NCI-H82 (cell line): Measurements from ENCODE around the gene NRP1.
"Not testable (repeated sequence)": the region's sequence is repeated elsewhere in the genome, so short reads cannot be mapped to it uniquely, and the experiment has no call there.

ENCODE experiments used
- DNase-seq: peaks from one replicate; lab custom pipeline; 2025; lab: John Stamatoyannopoulos, UW

The NRP1 gene

DNA sequence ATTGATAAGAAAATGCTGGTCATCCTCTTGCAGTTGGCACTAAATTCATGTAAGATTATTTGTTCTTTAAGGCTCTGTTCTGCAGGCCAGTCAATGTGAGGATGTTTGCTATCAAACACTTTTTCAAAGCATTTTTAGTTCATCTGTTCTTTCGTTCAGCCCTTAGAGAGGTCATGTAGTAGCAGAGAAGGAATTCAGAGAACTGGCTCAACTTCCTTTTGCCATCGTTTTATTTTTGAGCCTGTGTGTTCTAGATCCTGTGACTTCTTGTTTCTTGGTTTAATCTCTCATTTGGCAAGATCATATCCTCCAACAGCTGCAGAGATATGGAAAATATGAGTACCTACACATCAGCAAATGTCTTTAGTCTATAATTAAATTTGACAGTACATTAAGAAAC lies 184.3 kb downstream of the NRP1 start:
- no peak for DNase-seq

DNA sequence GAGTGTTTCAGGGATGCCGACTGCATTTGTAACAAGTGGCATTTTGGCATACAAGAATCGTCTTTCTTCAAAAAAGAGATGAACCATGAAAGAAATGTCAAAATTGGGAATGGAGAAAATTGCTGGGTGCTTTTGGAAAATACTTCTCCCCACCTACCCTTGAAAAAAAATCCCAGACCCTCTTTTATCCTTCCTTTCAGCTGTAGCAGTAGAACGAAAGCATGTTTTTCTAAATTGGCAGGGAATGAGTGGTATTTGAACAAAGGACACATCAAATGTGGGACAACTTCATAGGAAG lies 187.5 kb downstream of the NRP1 start:
- DNase-seq = no peak

DNA sequence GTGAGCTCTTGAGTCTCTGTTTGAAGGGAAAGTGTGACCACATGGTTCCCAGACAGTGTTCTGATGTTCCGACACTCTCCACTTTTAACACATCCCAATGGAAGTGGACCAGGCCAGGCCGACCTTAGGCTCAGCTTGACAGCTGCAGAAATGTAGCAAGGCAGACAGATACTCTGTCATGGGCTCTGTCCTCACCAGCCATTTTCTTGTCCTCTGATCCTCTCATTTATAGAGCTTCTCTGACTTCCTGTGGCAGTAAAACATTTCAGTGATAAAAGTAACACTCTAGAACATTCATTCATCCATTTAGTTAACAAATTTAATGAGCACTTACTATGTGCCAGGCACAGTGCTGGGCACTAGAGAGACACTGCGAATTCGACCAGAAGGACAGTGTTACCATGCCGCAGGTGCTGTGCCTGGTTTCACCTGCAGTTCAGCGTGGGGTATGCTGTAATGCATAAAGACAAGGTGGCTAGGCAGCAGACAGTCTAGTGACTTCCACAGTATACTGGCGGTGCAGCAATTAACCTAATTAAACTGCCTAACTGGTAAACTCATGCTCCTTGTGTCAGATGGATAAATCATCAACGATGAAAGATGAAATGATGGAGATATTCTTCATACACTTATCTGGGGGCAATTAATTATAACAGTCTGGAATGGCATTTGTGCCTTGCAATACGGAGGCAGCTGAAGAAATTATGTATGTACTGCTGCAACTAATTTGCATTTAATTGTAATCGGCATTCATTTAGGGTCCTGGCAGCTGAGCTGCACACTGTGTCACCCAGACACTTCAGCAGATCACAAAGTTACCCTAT lies 188.1 kb downstream of the NRP1 start:
- DNase-seq = no peak

DNA sequence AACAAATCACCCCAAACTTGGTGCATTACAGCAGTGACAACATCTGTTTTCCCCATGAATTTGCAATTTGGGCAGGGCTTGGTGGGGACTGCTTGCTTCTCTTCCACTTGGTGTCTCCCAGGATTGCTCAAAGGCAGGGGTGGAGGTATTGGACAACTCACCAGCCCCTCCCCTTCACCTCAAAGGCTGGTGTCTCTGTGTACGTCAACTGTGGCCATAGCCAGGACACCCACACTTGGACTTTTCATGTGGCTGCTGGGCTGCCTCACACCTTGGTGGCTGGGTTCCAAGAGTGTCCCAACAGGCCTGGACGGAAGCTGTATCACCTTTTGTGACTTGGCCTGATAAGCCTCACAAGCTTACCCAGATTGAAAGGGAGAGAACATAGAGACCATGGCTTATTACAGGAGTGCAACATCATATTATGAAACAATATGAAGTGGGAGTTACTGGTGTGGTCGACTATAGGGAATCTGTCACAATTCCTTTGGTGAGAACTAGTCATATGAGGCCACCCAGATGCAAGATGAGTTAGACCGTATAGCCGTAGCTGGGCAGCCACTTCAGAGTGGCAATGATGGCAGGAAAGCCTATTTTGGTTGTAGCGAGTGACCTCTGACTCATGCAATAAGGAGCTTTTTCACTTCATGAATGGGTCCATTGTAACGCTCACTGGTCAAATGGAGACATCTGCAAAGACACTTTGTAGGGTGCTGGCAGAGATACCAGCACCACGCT lies 188.8 kb downstream of the NRP1 start:
- no peak for DNase-seq

DNA sequence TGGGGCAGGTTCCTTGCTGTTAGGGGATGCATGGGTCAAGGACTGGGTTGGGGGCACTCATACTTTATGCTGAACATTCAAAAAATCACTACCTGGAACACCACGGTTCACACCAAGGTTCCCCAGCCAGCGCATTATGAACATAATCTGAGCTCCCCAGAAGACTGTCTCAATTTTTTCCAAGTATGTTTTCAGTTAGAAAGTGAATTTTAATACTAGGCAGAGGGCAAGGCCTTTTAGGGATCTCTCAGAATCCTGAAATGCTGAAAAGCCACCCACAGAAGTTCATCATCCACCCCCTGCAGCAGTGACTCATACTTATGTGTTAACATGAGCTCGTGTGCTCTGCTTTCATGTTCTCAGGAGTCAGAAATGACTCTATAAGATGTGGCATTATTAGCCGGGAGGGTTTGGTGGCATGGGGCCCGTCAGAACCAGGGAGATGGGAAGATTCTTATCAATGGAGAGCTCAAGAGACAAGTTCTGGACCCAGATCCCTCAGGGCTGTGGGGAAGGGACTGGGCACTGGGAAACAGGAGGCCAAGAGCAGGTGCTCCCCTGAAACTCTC lies 191.2 kb downstream of the NRP1 start:
- no peak for DNase-seq

DNA sequence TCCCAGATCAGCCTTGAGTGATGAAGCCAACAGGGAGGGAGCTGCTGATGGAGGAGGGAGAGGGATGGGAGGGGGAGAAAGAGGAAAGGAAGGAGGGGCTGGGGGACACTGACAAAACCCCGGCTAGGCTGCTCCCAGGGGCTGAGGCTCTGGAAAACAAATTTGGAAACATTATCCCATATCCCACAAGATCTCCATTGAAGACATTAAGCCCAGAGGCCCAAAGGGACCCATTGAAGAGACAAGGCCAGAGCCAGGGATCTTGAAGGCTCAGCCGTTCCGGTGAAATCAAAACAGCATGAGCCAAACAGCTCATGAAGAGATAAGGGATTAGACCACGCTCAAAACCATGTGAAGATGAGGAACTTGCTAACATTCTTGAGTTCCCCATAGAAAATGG lies 192.2 kb downstream of the NRP1 start:
- DNase-seq = no peak

DNA sequence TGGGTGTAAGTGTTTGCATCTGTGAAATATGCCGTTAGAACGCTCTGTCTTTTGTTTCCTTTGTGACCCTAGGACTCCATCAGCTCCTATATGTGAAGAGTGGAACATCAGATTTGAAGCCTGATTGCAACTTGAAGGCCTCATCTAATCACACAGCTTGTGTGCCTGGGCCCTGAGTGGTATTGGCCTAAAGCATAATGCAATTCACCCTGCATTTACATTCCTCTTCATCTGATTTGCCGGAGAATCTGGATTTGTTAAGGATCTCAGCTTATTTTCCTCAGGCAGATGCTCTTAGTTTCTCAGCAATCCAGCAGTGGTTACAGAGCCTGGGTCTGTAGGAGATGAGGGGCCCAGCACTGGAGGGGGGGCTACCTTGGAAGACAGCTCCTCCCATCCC lies 193.2 kb downstream of the NRP1 start:
- no peak for DNase-seq

DNA sequence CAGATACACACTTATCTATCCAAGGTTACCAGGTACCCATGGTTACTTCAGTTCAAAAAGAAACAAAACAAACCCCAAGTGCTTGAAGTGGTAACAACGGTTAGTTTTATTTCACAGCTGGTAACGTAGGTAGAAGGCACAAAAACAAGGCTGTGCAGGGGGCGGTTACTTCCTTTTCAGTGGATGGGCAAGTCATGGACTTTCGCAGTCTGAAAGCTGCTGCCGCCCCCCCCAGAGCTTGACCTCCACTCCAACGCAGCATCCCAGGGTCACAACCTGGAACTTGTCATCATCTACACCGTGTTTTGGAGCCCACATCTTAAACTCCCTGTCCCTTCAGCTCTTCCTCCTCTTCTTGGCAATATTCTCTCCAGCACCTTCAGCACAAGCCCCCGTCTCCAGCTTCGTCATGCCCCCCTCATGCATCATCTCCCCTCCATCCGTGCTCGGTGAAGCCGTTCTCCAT lies 195.3 kb downstream of the NRP1 start:
- no peak for DNase-seq

DNA sequence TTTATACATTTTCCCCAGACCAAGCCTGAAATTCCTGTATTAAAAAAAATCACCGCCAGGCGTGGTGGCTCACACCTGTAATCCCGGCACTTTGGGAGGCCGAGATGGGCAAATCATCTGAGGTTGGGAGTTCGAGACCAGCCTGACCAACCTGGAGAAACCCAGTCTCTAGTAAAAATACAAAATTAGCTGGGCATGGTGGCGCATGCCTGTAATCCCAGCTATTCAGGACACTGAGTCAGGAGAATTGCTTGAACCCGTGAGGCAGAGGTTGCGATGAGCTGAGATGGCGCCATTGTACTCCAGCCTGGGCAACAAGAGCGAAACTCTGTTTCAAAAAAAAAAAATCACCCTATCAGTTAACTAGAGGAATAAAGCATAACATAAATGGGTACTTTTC lies 195.8 kb downstream of the NRP1 start:
- not testable (repeated sequence) for DNase-seq

DNA sequence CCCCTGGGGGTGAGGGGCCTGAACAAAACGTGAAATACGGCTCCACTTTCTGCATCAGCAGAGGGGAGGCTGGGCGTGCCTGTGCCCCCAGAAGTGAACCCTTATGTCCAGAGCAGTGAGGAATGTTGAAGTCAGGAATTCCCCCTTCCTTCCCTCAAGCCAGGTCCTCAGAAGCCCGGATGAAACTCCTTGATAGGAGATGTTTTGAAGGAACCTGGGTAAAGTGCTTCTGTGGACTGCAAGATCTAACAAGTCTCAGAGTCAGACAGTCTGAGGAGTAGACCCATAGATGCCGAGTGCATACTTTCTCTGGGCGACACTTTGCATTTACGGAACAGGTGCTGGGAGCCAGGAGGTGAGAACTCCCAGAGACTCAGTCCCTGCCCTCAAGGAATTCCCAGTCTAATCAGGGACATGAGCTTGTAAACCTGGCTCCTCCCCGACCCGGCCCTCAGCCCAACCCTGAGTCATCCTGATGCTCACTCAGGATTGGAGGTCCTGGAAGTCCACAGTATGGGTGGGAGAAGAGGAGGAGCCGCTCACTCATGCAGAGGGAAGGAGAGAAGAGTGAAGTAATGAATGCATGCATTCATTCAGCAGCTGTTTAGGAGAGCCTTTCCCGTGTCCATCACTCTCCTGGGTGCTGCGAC lies 197.0 kb downstream of the NRP1 start:
- DNase-seq = no peak

DNA sequence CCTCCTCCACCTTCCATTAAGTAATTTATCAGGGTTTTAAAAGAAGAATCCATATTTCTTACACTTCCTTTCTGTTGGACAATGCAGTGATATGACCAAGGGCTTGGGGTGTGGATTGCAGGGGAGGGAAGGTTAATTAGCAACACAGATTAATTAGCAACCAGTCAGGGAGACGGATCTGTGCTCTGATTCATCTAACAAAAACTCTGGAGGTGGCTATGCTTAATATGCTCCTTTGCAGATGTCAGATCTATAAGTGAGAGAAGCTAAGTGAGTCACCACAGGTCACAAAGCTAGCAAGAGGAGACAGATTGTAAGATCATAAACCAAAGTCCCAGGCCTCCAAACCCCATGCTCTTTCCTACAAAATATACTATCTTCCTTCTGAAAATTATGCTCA lies 197.7 kb downstream of the NRP1 start:
- DNase-seq = no peak

DNA sequence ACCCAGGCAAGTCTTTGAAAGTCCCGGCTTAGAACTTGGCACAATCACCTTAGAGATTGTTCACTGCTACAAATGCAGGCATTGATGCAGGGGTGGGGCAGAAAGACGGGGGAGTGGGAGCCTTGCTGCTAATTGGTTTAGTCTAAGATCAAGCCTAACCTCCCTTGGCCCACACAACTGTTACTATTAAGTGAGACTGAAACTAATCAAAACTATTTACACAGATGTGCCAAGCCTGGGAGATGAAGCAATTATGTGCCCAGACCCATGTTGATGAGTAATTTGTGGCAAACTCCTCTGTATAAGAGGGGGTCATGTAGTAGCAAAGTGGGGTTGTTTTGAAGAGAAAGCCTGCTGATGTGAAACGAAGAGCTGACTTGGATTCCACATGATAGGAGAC lies 198.2 kb downstream of the NRP1 start:
- peak; percentile 57 for DNase-seq

DNA sequence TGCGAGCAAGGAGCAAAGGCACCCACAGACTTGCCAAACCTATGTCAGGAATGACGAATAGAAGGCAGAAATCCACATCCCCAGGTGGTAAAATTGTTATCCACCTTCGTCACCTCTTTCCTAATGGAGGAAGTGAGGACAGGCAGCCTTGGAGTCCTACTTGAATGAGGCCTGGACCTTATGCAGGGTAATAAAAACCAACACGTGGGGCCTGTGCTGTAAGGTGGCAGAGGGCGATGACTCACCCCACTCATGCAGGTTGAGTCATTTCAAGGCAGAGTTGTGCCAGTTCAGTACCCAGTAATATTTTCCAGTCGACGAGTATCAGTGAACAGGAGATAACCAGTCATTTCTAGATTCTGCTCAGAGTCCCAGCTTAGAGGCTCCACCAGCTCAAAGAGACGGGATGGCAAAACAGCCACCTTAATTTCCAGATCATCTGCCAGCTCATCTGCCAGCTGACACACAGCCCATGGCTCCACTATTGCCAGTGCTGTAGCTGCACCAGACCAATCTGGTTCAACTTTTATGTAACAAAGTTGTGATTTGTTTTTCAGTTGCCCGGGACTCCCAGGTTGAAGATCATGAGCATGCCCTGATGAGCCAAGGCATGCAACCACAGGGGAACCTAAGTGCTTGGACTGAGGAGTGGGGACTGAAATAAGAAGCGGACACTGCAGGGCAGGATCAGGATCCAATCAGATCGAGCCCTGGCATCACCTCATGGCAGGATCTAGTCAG lies 200.3 kb downstream of the NRP1 start:
- DNase-seq = no peak

DNA sequence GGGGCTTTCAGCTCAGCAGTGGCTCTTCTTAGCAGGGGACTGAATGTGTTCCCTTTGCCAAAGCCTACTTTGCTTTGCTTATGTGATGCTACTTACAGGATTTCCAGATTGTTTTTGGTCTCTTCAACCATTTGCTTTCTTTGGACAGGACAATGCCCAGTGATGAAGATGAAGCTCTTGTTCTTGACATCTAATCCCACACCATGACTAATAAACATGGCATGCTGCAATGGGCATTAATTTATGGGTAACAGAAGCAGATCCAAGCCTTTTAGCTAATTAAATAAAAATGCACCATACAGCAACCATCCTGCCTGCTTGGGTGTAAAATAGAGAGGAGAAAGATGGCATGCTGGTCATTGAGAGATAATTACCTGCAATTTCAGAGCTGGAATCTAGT lies 200.9 kb downstream of the NRP1 start:
- DNase-seq = no peak

DNA sequence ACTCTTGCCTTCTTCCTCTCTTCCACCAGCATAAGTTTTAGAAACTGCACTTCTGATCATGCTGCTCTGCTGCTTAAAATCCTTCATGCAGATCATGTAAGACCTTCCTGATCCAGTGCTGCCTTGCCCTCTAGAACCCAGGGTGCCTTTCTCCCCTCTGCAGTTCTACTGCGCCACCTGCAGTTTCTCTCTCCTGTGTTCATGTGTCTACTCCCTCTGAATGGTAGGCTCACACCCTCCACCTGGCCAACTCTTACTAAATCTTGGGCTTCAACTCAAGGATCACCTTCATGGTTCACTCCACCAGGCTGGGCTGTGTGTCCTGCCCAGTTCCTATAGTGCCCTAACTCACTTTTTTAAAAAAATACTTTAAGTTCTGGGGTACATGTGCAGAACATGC lies 201.8 kb downstream of the NRP1 start:
- DNase-seq = peak; percentile 26

DNA sequence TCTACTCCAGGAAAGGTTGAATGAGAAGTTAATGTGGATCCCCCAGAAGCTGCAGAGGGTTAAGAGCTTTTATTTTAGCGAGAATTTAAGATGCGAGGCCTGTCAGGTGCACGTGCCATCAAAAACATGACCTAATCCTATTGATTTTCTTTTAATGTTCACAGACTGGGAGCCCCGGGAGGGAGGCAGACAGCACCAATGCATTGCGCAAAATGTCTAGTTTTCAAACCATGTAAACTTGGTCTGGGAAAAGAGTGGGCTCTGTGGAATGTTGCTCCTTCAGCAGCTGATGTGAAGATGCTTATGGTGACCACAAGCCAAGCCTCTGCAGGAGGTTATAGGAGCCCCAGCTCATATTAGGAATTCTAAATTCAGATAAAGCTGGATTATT lies 204.5 kb downstream of the NRP1 start:
- DNase-seq = no peak

DNA sequence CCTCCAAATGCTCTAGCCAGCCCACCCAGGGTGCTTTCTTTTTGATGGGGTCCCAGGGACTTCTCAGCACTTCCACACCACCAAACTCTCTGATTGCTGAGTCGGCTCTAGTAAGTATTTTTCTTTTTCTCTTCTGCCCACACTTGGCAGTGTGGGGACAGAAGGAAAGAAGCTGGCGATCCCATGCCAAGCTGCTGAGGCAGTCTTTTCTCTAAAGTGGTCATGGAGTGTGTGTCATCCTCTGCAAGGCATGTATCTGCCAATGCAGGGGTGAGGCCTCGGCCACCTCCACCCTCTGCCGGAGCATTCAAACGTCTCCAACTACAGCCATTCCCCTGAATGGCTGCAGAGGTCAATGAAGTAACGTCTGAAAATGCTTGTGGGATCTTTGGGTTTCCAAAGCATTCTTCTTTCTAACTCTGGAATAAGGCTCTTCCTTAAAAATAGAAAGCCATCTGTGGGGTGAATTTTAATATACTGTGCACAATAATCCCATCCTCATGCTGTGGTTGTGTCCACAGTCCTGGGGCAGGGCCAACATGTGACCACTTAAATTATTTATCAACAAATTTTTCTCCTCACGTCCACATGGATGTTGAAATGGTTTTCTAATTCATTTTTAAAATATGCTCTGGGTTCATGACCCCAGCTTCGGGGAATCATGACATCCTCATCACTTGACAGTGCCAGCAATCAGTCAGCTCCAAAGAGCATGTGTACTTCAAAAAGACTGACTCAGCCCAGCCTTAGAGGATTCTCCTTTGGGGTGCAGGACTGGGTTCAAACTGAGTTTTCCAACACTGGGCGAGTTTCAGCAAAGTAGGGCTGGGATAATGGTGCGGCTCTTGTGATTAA lies 205.1 kb downstream of the NRP1 start:
- no peak for DNase-seq

DNA sequence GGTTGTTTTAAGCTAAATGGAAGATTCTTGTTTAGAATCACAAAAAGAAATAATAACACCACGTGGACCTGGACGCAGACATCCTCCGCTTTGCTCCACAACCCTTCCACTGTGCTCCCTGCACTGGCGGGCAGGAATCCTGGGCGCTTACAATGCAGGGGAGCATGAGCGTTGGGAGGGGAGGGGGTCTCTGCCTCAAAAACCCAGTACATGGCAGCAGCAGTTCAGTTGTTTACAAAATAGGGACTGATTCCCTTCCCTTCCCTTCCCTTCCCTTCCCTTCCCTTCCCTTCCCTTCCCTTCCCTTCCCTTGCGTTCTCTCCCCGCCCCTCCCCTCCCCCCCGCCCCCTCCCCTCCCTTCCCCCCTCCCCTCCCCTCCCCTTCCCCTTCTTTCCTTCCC lies 206.8 kb downstream of the NRP1 start:
- DNase-seq = no peak
